HG02852 (cell line): Measurements from ENCODE around the gene FAM117A.
"Not testable (repeated sequence)": the region's sequence is repeated elsewhere in the genome, so short reads cannot be mapped to it uniquely, and the experiment has no call there.

Experiments
- ATAC-seq: cut with Tn5 transposase; IDR thresholded peaks from one replicate; pipeline ENCODE4 v1.9.1; 2021; ENCODE audit warnings: mild to moderate bottlenecking, moderate library complexity; ENCODE audit not compliant: unreplicated experiment

FAM117A gene

GRCh38 chr17:49764559-49765180 is 739 bp upstream of the FAM117A start:
- ATAC-seq = no peak

- ATAC-seq = no peak
Observed at GRCh38 chr17:49762151-49762941, 1.6 kb downstream of the FAM117A start.

- ATAC-seq = no peak
Observed at GRCh38 chr17:49760932-49761558, 2.9 kb downstream of the FAM117A start.

GRCh38 chr17:49760296-49760695 is 3.6 kb downstream of the FAM117A start:
- no peak for ATAC-seq

- no peak for ATAC-seq
Observed at GRCh38 chr17:49759203-49759602, 4.7 kb downstream of the FAM117A start.

GRCh38 chr17:49758464-49759010 is 5.4 kb downstream of the FAM117A start:
- ATAC-seq = not testable (repeated sequence)

- no peak for ATAC-seq
Observed at GRCh38 chr17:49757151-49757777, 6.7 kb downstream of the FAM117A start.

- no peak for ATAC-seq
Observed at GRCh38 chr17:49756323-49757150, 7.4 kb downstream of the FAM117A start.

- no peak for ATAC-seq
Observed at GRCh38 chr17:49755663-49756283, 8.2 kb downstream of the FAM117A start.

GRCh38 chr17:49753959-49754391 is 10.0 kb downstream of the FAM117A start:
- ATAC-seq = no peak

GRCh38 chr17:49752508-49752907 is 11.4 kb downstream of the FAM117A start:
- no peak for ATAC-seq

GRCh38 chr17:49749730-49750129 is 14.2 kb downstream of the FAM117A start:
- ATAC-seq = no peak

- peak; percentile 82 for ATAC-seq
Observed at GRCh38 chr17:49748791-49749190, 15.1 kb downstream of the FAM117A start.

GRCh38 chr17:49748223-49748622 is 15.7 kb downstream of the FAM117A start:
- ATAC-seq = no peak

- ATAC-seq = no peak
Observed at GRCh38 chr17:49747632-49748031, 16.3 kb downstream of the FAM117A start.

- peak; percentile 59 for ATAC-seq
Observed at GRCh38 chr17:49746791-49747490, 17.0 kb downstream of the FAM117A start.

GRCh38 chr17:49745175-49746139 is 18.5 kb downstream of the FAM117A start:
- ATAC-seq = no peak

- ATAC-seq = no peak
Observed at GRCh38 chr17:49742166-49742638, 21.7 kb downstream of the FAM117A start.
